ENCODE data around the gene CYSLTR2.

DNA sequence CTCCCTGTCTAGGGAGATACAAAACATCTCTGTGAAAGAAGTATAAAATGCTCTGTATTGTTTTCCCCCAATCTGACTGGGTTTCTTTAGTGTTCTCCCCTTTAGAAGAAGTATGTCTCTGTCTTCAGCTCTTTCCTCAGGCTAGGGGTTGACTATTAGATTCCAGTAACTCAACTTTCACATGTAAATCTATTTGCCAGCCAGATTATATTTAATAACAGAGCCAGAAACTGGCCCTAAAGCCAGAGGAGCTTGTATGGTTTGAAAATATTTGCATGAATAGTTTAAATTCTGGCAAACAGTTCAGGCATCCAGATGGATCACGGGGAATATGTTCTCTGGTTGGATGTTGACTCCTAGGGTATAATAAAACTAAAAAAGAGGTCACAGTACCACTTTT is 22.3 kb upstream of the CYSLTR2 start:
- TF ChIP-seq, protein P1, sequence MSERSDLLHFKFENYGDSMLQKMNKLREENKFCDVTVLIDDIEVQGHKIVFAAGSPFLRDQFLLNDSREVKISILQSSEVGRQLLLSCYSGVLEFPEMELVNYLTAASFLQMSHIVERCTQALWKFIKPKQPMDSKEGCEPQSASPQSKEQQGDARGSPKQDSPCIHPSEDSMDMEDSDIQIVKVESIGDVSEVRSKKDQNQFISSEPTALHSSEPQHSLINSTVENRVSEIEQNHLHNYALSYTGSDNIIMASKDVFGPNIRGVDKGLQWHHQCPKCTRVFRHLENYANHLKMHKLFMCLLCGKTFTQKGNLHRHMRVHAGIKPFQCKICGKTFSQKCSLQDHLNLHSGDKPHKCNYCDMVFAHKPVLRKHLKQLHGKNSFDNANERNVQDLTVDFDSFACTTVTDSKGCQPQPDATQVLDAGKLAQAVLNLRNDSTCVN (tag by site-specific recombination; optimal IDR thresholded peaks at IDR 0.05): no peak
- TF ChIP-seq ZNF48 (tag by site-specific recombination; IDR thresholded peaks at IDR 0.05) (no peak), ZBTB7A (tag by site-specific recombination; IDR thresholded peaks at IDR 0.05; ENCODE audit: low read depth) (no peak), ZNF521 (tag by site-specific recombination; IDR thresholded peaks at IDR 0.05) (no peak), ZNF274 (IDR thresholded peaks at IDR 0.05; ENCODE audit: low read length) (no peak), ZNF274 (tag by site-specific recombination; IDR thresholded peaks at IDR 0.05; ENCODE audit: borderline replicate concordance) (no peak), ZNF16 (tag by site-specific recombination; IDR thresholded peaks at IDR 0.05; ENCODE audit: low read depth) (no peak), ZNF776 (tag by site-specific recombination; IDR thresholded peaks at IDR 0.05; ENCODE audit: borderline replicate concordance) (no peak), YY1 (tag by site-specific recombination; IDR thresholded peaks at IDR 0.05) (no peak), MYNN (tag by site-specific recombination; IDR thresholded peaks at IDR 0.05; ENCODE audit: borderline replicate concordance) (no peak)
- TF ChIP-seq, protein P2, sequence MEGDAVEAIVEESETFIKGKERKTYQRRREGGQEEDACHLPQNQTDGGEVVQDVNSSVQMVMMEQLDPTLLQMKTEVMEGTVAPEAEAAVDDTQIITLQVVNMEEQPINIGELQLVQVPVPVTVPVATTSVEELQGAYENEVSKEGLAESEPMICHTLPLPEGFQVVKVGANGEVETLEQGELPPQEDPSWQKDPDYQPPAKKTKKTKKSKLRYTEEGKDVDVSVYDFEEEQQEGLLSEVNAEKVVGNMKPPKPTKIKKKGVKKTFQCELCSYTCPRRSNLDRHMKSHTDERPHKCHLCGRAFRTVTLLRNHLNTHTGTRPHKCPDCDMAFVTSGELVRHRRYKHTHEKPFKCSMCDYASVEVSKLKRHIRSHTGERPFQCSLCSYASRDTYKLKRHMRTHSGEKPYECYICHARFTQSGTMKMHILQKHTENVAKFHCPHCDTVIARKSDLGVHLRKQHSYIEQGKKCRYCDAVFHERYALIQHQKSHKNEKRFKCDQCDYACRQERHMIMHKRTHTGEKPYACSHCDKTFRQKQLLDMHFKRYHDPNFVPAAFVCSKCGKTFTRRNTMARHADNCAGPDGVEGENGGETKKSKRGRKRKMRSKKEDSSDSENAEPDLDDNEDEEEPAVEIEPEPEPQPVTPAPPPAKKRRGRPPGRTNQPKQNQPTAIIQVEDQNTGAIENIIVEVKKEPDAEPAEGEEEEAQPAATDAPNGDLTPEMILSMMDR (tag by site-specific recombination; IDR thresholded peaks at IDR 0.05): no peak
- TF ChIP-seq, protein P3, sequence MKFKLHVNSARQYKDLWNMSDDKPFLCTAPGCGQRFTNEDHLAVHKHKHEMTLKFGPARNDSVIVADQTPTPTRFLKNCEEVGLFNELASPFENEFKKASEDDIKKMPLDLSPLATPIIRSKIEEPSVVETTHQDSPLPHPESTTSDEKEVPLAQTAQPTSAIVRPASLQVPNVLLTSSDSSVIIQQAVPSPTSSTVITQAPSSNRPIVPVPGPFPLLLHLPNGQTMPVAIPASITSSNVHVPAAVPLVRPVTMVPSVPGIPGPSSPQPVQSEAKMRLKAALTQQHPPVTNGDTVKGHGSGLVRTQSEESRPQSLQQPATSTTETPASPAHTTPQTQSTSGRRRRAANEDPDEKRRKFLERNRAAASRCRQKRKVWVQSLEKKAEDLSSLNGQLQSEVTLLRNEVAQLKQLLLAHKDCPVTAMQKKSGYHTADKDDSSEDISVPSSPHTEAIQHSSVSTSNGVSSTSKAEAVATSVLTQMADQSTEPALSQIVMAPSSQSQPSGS (tag by site-specific recombination; IDR thresholded peaks at IDR 0.05; ENCODE audit: low read depth): no peak
- TF ChIP-seq, protein P4, sequence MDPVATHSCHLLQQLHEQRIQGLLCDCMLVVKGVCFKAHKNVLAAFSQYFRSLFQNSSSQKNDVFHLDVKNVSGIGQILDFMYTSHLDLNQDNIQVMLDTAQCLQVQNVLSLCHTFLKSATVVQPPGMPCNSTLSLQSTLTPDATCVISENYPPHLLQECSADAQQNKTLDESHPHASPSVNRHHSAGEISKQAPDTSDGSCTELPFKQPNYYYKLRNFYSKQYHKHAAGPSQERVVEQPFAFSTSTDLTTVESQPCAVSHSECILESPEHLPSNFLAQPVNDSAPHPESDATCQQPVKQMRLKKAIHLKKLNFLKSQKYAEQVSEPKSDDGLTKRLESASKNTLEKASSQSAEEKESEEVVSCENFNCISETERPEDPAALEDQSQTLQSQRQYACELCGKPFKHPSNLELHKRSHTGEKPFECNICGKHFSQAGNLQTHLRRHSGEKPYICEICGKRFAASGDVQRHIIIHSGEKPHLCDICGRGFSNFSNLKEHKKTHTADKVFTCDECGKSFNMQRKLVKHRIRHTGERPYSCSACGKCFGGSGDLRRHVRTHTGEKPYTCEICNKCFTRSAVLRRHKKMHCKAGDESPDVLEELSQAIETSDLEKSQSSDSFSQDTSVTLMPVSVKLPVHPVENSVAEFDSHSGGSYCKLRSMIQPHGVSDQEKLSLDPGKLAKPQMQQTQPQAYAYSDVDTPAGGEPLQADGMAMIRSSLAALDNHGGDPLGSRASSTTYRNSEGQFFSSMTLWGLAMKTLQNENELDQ (tag by site-specific recombination; IDR thresholded peaks at IDR 0.05; ENCODE audit: low read depth): no peak

Measured in HEK293 (cell line).